ENCODE results near the gene PRRC2C.
"Not testable (repeated sequence)": the region's sequence is repeated elsewhere in the genome, so short reads cannot be mapped to it uniquely, and the experiment has no call there.

PRRC2C gene

GRCh38 chr1:171485375-171486047, at the start of gene PRRC2C:
PRRC2C (plus strand) TSS chr1:171485530; CDS start chr1:171512089, 26,559 bp downstream.
- peak; percentile 59 to 99 for DNase-seq (ENCODE audit: low read depth in 1 of 2, low spot score in 1 of 2)
- in situ Hi-C loops (cut with HindIII; ENCODE audit: low pct_unique_long_range_greater_than_20kb, low sequenced_read_pairs) = no loop called here
- TF ChIP-seq JUND (IDR thresholded peaks at IDR 0.05; ENCODE audit: low read depth) = no peak

- in situ Hi-C loops (cut with HindIII; ENCODE audit: low pct_unique_long_range_greater_than_20kb, low sequenced_read_pairs) = no loop called here
- no peak for TF ChIP-seq JUND (IDR thresholded peaks at IDR 0.05; ENCODE audit: low read depth)
- no peak for DNase-seq (ENCODE audit: low read depth in 1 of 2, low spot score in 1 of 2)
These were observed 46.9 kb upstream of the PRRC2C start for GRCh38 chr1:171438441-171438840.

GRCh38 chr1:171440201-171440600, 45.1 kb upstream of the PRRC2C start:
- DNase-seq (ENCODE audit: low read depth in 1 of 2, low spot score in 1 of 2); in situ Hi-C loops (cut with HindIII; ENCODE audit: low pct_unique_long_range_greater_than_20kb, low sequenced_read_pairs): not testable (repeated sequence)

GRCh38 chr1:171441278-171441895, 43.9 kb upstream of the PRRC2C start:
- DNase-seq (ENCODE audit: low read depth in 1 of 2, low spot score in 1 of 2) = not testable (repeated sequence)

GRCh38 chr1:171446386-171446785, 38.9 kb upstream of the PRRC2C start:
- no peak for DNase-seq (ENCODE audit: low read depth in 1 of 2, low spot score in 1 of 2)
- in situ Hi-C loops (cut with HindIII; ENCODE audit: low pct_unique_long_range_greater_than_20kb, low sequenced_read_pairs) = no loop called here

More at GRCh38 chr1:171441278-171441895, 43.9 kb upstream of the PRRC2C start:
- in situ Hi-C loops (cut with HindIII; ENCODE audit: low pct_unique_long_range_greater_than_20kb, low sequenced_read_pairs) = not testable (repeated sequence)

GRCh38 chr1:171455967-171456366, 29.4 kb upstream of the PRRC2C start:
- in situ Hi-C loops (cut with HindIII; ENCODE audit: low pct_unique_long_range_greater_than_20kb, low sequenced_read_pairs) = no loop called here
- DNase-seq (ENCODE audit: low read depth in 1 of 2, low spot score in 1 of 2) = no peak
- TF ChIP-seq JUND (IDR thresholded peaks at IDR 0.05; ENCODE audit: low read depth) = no peak

More at GRCh38 chr1:171446386-171446785, 38.9 kb upstream of the PRRC2C start:
- no peak for TF ChIP-seq JUND (IDR thresholded peaks at IDR 0.05; ENCODE audit: low read depth)

- TF ChIP-seq JUND (IDR thresholded peaks at IDR 0.05; ENCODE audit: low read depth) = no peak
- DNase-seq (ENCODE audit: low read depth in 1 of 2, low spot score in 1 of 2) = no peak
- in situ Hi-C loops (cut with HindIII; ENCODE audit: low pct_unique_long_range_greater_than_20kb, low sequenced_read_pairs) = no loop called here
These were observed 27.9 kb upstream of the PRRC2C start for GRCh38 chr1:171457412-171457811.

GRCh38 chr1:171460018-171460620, 25.2 kb upstream of the PRRC2C start:
- no peak for TF ChIP-seq JUND (IDR thresholded peaks at IDR 0.05; ENCODE audit: low read depth)
- in situ Hi-C loops (cut with HindIII; ENCODE audit: low pct_unique_long_range_greater_than_20kb, low sequenced_read_pairs) = no loop called here

GRCh38 chr1:171467626-171468025, 17.7 kb upstream of the PRRC2C start:
- TF ChIP-seq JUND (IDR thresholded peaks at IDR 0.05; ENCODE audit: low read depth) = no peak
- in situ Hi-C loops (cut with HindIII; ENCODE audit: low pct_unique_long_range_greater_than_20kb, low sequenced_read_pairs) = no loop called here

More at GRCh38 chr1:171460018-171460620, 25.2 kb upstream of the PRRC2C start:
- no peak for DNase-seq (ENCODE audit: low read depth in 1 of 2, low spot score in 1 of 2)

GRCh38 chr1:171468120-171468750, 17.1 kb upstream of the PRRC2C start:
- in situ Hi-C loops (cut with HindIII; ENCODE audit: low pct_unique_long_range_greater_than_20kb, low sequenced_read_pairs) = no loop called here
- TF ChIP-seq JUND (IDR thresholded peaks at IDR 0.05; ENCODE audit: low read depth) = no peak
- no peak for DNase-seq (ENCODE audit: low read depth in 1 of 2, low spot score in 1 of 2)

More at GRCh38 chr1:171467626-171468025, 17.7 kb upstream of the PRRC2C start:
- DNase-seq (ENCODE audit: low read depth in 1 of 2, low spot score in 1 of 2) = no peak

GRCh38 chr1:171470726-171471125, 14.6 kb upstream of the PRRC2C start:
- in situ Hi-C loops (cut with HindIII; ENCODE audit: low pct_unique_long_range_greater_than_20kb, low sequenced_read_pairs) = no loop called here
- TF ChIP-seq JUND (IDR thresholded peaks at IDR 0.05; ENCODE audit: low read depth) = no peak
- DNase-seq (ENCODE audit: low read depth in 1 of 2, low spot score in 1 of 2) = no peak

- in situ Hi-C loops (cut with HindIII; ENCODE audit: low pct_unique_long_range_greater_than_20kb, low sequenced_read_pairs) = no loop called here
- TF ChIP-seq JUND (IDR thresholded peaks at IDR 0.05; ENCODE audit: low read depth) = no peak
- DNase-seq (ENCODE audit: low read depth in 1 of 2, low spot score in 1 of 2) = no peak
These were observed 13.1 kb upstream of the PRRC2C start for GRCh38 chr1:171472183-171472647.

GRCh38 chr1:171476829-171477228, 8.5 kb upstream of the PRRC2C start:
- in situ Hi-C loops (cut with HindIII; ENCODE audit: low pct_unique_long_range_greater_than_20kb, low sequenced_read_pairs) = no loop called here
- no peak for DNase-seq (ENCODE audit: low read depth in 1 of 2, low spot score in 1 of 2)
- no peak for TF ChIP-seq JUND (IDR thresholded peaks at IDR 0.05; ENCODE audit: low read depth)
